HG03469 (cell line): ENCODE data around the gene KCNJ4.
"Not testable (repeated sequence)": the region's sequence is repeated elsewhere in the genome, so short reads cannot be mapped to it uniquely, and the experiment has no call there.

Experiments used
- ATAC-seq: cut with Tn5 transposase; IDR thresholded peaks from one replicate; pipeline ENCODE4 v1.9.1; 2021; ENCODE audit warnings: mild to moderate bottlenecking, moderate library complexity, moderate number of reproducible peaks; ENCODE audit not compliant: unreplicated experiment

Gene KCNJ4

DNA sequence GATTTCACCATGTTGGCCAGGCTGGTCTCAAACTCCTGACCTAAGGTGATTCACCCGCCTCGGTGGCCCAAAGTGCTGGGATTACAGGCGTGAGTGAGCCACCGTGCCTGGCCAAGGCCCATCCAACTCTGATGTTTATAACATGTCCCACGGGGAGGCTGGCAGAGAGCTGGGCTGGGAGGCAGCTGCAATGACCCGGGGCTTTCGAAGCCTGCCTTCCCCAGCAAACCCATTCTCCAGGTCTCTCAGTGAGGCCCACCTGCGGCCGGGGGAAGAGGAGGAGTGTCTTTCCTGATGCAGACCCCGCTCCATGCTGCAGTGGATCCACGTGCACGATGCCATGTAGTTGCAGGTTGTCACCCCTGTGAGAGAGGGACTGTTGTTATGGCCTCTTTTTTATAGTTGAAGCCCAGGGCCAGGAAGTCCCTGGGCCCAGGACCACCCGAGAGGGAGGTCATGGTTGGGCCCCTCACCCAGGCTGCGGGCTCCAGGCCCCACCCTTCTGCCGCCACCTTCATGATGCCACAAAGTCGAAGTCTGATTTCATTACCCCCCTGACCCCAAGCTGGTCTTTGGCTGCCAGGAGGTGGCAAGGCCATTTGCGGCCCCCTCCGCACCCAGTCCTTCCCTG is 38.3 kb downstream of the KCNJ4 start:
- ATAC-seq: no peak

DNA sequence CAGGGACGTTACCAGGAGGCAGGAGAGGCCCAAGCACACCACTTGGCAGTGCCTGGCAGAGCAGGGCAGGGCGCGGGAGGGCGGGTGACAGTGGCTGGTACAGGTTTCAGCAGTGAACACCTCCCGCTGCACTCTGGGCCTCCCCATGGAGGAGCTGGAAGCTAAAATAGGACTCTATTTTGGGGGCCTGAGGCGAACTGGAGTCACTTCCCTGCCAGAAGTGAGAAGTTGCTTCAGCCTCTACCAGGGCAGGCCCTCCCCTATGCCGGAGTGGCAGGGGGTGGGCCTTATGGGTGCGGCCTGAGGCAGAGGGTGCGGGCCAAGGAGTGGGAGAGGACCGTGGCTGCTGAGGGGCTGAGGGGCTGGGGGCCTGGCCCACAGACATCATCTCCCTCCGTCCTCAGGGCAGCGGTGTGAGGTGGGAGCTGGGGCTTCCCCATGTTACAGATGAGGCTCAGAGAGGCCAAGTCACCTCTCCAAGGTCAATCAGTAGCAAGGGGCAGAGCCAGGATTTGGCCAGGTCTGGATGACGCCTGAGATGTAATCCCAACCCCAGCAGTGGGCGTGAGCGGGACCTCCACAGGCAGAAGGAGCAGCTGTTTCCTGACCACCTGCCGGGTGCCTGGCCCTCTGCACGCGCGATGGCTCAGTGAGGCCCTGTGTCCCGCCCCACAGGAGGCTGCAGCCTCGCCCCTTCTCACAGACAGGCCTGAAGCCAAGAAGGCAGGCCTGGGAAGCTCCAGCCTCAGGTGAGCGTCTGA is 39.3 kb downstream of the KCNJ4 start:
- no peak for ATAC-seq

DNA sequence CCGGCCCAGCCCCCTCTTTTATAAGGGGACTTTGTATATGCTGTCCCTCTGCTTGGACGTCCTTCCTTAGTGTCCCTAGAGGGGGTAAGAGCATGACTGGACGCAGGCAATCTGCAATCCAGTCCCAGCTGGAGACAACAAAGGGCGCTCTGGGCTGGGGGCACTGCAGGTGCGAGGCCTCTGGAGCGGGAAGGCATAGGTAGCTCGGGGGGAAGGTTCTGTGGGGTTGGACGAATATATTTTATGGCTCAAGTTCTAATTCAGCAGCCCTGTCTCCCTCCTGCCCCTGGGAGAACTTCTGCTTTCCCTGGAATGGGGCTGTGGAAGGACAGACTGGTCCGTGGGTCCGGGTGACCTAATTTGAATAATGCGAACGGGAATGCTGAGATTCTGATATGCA is 40.0 kb downstream of the KCNJ4 start:
- no peak for ATAC-seq

DNA sequence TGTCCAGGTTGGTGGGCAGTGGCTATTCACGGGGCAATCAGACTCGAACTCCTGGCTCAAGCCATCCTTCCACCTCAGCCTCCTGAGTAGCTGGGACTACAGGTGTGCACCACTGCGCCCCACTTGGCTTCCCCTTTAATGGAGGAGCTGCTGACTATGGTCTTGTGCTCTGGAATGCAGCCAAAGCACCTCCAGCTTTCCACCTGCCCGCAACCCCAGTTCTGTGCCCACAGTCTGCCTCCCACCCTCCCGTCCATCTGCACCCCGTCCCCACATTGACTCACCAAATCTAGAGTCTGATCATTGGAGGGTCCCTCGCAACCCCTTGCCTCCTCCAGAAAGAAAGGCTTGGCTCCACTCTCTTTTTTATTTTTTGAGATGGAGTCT is 41.0 kb downstream of the KCNJ4 start:
- no peak for ATAC-seq

DNA sequence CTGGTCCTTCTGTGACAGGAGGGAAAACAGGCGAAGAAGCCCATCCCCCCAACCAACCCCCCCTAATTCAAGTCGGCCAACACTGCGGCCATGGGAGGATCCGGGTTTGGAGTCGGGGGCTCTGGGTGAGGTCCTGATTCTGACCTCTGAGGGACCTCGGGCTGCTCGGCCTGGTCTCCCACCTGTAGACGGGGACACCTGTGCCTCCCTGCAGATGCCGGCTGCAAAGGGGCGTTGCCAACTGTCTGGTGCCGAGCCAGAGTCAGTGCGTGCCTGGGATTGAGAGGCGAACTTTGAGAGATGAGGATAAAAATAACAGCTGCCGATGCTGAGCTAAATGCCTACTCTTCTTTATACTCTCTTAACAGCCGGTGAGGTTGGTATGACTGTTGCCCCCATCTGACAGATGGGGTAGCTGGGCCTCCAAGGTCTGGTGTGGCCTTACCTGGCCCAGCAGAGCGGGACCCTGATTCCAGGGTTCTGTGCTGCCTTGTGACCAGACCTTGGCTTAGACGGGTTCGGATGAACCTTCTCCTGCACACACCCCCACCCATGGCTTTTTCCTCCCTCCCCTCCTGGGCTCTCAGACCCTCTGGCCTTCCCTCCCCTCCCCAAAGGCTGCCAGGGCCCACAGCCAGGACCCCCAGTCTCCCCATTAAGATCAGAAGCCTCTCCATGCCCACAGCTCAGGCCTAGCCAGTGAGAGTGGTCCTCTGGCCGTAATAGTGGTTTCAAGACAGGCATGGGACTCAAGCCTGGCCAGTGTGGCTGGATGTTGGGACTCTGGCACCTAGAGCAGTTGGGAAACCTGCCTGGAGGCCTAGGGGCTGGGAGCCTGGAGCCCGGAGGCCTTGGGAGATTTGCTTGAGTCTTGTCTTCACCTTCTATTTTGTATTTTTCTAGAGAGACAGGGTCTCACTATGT is 41.7 kb downstream of the KCNJ4 start:
- ATAC-seq: no peak

DNA sequence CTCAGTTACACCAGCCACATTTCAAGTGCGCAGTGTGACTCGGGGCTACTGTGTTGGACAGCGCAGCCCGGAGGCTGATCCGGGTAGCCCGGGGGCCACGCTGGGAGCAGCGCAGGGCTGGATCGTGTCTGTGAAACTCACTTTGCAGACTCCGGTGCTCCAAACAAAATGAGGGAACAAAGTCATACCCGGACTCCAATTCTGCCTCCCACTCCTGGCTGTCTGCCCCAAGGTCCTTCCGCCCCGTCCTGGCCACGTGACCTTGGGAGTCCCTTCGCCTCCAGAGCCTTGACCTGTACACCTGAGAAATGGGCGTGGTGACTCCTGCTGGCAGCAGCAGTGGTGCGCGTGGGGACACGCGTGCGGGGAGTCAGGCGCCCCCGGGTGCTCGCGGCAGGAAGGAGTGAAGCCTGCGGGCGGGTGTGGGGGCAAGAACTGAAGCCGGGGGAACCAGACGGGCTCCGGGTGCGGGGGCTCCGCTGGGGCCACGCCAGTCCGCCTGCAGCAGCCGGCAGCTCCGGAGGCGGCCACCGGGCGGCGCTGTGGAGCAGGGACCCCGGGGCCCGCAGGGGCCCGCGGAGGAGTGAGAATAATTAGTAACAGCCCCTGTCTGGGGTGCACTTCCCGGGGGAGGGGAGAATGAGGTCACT is 42.4 kb downstream of the KCNJ4 start:
- no peak for ATAC-seq

DNA sequence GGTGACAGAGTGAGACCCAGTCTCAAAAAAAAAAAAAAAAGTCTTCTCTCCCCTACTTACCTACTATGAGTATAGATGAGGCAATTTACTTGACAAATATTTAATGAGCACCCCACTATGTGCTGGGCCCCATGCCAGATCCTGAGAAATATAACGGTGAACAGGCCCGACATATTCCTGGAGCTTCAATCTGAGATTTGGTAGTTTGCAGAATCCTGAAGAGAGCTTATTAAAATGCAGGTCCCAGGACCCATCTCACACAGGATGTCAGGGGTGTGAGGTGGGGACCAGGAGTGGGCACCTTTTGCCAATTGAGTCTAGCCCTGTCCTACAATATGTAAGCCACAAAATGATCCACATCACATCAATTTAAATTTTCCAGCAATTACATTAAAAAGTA is 44.0 kb downstream of the KCNJ4 start:
- ATAC-seq: no peak

DNA sequence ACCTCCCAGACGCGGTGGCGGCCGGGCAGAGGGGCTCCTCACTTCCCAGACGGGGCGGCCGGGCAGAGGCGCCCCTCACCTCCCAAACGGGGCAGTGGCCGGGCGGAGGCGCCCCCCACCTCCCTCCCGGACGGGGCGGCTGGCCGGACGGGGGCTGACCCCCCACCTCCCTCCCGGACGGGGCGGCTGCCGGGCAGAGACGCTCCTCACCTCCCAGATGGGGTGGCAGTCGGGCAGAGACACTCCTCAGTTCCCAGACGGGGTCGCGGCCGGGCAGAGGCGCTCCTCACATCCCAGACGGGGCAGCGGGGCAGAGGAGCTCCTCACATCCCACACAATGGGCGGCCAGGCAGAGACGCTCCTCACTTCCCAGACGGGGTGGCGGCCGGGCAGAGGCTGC is 45.1 kb downstream of the KCNJ4 start:
- ATAC-seq: not testable (repeated sequence)

DNA sequence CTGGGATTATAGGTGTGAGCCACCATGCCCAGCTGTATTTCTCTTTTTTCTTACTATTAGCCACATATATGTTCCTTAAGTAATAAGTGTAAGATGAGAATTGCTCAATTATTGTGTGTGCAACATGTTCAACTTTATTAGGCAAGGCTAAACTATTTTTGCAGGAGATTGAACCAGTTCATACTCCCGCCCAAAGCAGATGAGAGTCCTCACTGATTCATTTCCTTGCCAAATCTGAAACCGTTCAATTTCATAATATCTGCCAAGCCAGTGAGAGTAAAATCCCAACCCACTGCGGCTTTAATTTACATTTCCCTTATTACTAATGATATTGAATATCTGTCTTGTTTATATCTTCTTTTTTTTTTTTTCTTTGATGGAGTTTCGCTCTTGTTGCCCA is 48.4 kb downstream of the KCNJ4 start:
- ATAC-seq: no peak

DNA sequence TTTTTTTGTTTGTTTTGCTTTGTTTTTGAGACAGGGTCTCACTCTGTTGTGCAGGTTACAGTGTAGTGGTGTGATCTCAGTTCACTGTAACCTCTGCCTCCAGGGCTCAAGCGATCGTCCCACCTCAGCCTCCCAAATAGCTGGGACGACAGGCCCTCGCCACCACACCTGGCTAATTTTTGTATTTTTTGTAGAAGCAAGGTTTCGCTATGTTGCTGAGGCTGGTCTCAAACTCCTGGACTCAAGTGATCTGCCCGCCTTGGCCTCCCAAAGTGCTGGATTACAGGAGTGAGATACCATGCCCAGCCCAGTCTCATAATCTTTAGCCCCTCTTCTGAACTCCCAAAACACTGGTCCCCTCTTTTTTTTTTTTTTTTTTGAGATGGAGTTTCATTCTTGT is 50.6 kb downstream of the KCNJ4 start:
- no peak for ATAC-seq

DNA sequence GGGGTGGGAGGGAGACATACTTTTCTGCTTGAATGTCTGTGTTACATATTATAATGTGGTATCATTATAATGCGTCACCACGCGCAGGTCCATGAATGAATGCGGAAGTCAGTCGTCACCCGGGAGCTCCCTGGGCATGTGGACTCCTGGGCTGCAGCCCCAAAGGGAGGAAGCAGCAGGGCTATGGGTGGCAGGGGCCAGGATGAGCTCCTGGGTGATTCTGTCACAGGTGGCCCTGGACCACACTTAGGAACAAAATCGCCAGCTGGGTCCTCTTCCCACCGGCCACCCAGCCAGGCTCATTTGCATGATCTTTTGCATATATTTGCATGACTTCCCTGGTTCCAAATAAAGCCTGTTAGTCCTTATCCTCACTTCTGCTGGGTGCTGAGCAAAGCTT is 51.2 kb downstream of the KCNJ4 start:
- no peak for ATAC-seq

DNA sequence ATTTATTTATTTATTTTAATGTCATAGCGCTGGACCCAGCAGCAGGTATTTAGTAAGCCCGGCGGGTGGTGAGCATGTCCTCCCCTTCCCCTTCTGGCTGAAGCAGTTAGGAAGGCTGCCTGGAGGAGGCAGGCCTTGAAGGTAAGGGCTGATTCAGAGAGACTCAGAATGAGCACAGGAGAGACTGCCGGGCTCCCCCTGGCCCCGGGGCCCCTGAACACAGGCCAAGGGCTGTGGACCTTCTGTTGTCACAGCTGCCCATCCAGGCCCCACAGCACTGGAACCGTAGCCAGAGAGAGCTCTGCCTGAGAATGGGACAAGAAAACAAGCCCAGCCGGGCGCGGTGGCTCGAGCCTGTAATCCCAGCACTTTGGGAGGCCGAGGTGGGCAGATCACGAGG is 52.8 kb downstream of the KCNJ4 start:
- ATAC-seq: no peak

DNA sequence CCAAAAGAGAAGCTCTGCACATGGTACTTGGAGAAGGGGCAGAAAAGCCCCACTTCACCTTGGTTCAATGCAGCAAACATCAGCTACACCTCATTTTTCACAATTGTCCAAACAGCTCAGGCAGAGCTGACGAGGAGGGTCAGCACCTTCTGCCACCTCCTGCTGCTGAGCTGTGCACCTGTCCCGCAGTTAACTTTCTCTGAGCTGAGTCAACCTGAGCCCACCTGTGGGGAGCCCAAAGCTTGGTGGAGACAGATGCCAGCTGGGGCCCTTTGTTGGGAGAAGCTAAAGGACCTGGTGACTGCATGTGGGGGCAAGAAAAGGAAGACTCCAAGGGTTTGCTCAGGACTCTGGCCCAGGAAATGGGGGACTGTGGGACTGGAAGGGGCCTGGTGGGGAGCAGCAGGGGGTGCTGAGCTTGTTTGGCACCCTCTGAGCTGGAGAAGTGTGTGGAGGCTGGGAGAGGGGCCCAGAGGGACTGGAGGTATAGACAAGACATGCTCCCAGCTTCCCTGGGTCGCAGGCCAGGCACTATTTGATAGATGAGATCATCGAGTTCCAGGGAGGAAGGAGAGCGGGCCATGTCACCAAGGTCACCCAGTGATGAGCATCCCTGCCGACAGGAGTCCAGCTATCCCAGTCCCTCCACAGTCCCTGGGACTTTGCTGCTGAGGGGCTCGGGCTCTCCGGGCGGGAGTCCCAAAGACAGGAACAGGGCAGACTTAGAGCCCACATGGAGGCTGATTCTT is 53.5 kb downstream of the KCNJ4 start:
- no peak for ATAC-seq

DNA sequence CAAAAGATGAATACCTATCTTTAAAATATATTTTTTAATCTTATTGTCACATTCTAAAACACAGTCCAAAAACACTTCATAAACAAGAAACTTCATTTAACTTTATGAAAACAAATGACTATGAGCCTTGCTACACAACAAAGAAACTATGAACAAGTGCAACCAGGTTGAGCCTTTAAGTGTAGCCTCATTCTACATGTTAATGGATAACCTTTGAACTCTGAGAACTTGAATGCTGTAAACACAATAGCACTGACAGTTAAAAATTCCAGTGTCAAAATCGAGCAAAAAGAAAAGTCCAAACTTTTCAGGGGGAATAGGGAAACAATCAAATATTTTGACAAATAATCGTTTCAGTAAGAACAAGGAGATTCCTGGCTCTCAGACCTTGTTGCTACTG is 54.7 kb downstream of the KCNJ4 start:
- ATAC-seq: not testable (repeated sequence)

DNA sequence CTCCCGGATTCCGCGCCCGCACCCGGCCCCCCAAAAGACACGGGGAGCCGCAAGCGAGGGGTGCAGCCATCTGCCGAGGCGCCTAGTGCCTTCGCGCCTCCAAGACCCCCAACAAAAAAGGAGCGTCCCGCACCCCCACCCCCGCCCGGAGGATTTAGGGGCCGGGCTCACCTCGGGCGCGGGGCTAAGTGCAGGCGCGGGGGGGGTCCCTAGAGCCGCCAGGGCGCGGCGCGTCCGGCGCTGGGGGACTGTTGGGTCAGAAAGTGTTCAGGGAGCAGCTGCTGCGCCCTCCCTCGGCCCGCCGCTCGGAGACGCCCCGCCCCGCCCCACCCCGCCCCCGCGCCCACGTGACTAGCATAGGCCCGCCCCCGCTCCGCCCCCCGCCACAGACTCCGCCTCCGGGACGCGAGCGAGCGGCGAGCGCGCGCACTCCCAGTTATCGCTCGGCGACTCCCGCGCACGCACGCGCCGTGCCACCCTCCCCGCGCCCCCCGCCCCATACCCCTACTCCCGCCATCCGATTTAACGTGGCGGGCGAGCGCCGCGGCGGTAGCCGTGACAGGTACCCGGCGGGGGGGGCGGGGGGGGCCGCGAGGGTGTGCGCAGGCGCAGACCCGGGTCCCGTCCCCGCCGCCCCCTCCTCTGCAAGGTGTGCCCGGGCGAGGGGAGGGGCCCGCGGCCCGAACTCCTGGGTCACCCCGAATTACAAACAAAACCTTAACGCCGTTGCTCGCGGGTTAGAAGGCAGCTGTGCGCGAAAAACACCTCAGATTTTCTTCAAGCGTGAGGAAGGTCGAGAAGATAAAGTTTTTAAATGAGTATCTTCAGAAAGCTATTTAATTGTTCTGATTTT is 56.2 kb downstream of the KCNJ4 start:
- no peak for ATAC-seq

DNA sequence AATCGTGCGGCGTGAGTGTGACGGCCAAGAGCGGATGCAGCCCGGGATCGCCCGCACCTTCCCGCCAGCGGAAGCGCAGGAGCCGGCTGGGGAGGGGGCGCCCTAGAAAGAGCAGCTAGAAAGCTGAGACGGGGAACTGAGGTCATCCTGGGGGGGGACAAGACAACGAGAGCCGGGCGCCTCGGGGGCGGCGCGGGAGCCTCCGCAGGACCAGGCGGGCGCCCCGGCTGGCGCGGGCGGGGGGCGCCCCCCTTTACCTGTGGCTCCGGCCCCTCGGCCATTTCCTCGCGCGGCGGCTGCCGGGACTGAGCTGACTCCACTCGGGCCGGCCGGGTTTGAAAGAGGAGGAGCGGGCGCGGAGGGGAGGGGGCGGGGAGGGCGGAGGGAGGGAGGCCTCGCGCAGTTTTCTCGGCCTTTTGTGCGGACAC is 56.8 kb downstream of the KCNJ4 start:
- ATAC-seq: not testable (repeated sequence)

DNA sequence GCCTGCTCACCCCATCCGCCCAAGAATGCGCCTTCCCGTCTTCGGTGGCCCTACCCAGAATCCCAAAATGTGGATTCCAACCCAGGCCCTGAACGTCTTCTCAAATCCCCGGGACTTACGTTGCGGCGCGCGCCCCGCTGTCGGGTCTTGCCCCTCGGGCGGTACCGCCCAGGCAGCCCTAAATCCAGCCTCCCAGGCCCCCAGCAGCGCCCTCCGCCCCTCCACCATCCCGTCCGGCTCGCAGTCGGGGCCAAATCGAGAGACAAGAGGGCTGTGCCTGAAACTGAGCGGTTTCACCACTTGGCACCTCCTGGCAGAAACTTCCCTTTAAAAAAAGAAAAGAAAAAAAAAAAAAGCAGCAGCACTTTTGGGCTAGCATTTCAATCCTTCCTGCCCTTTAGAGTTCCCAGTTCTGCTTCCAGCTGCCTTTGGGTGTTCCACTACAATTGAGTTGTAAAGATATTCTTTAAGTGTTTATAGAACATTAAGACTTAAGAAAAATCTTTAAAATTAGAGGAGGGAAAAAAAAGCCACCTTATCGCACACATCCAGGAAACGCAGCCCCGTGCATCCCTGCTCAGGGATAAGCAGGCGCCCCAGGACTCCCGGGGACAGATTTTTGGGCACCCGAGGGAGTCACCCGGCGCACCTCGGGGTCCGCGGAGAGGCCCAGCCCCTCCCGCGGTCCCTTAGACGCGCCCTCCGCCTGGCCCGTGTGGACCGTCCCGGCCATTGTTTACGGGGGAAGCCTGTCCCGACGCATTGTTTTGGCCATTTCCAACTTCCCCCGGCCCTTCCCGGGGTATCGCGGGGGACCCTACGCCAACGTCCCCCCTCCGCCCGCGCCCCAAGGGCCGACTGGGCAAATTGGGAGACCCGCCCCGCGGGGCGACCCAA is 57.6 kb downstream of the KCNJ4 start:
- ATAC-seq: no peak

DNA sequence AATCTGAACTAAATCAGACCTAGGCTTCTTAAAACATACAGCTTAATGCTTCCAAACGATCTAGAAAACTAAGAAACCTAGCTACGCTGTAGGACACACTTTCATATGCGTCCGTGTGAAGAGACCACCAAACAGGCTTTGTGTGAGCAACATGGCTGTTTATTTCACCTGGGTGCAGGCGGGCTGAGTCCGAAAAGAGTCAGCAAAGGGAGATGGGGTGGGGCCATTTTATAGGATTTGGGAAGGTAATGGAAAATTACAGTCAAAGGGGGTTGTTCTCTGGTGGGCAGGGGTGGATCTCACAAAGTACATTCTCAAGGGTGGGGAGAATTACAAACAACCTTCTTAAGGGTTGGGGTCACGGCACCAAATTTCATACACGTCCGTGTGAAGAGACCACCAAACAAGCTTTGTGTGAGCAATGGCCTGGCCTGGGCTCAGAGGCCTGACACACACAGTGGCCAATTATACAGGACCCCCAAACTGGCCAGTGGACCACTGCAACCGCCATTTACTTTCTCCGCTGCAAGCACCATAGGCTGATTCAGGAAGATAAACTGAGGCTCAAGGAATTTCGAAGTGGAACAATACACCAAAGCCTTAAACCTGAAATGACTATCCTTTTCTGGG is 58.4 kb downstream of the KCNJ4 start:
- not testable (repeated sequence) for ATAC-seq
